Measurements from ENCODE around the gene SVIL.

- no peak for TF ChIP-seq EZH2 (IDR thresholded peaks at IDR 0.05)
- no peak for TF ChIP-seq POLR2AphosphoS5 (IDR thresholded peaks at IDR 0.05; ENCODE audit: borderline replicate concordance, low read depth, low read length)
Observed at GRCh38 chr10:29607576-29607975, 27.2 kb downstream of the SVIL start.
